Measurements from ENCODE around the gene APOC1.

DNA sequence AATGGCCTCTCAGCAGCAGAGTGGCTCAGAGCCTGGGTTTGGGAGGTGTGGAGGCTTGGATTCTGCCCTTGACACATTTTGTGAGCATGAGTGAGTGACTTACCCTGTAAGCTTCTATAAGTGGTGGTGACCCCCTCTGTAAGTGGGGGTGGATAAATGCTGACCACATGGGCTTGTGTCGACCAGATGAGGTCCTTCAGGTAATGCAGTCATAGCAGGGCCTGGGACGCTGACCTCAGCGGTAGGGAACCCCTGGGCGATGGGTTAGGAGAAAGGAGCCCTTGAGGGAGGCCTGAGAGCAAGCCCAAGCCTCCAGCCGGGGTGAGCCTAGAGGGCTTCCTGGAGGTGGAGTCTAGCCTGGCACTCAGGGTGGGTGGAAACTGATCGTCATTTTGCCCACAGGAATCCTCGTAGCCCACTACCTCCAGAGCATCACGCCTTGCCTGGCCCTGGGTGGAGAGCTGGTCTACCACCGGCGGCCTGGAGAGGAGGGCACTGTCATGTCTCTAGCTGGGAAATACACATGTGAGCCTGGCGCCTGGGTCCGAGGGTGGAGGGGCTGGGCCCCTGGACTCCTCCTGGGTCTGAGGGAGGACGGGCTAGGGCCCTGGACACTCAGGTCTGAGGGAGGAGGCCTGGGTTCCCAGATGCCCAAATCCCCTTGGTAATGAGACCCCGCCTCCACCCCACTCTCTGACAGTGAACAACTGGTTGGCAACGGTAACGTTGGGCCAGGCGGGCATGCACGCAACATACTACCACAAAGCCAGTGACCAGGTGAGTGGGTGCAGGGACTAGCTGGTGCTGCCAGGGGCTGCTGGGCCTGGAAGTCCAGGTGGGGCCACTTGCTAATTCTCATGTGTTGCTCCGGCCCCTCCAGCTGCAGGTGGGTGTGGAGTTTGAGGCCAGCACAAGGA is 13.8 kb upstream of the APOC1 start:
- TF ChIP-seq EZH2 (IDR thresholded peaks at IDR 0.05; ENCODE audit: borderline replicate concordance, low read length), result no peak
- TF ChIP-seq, protein P1, sequence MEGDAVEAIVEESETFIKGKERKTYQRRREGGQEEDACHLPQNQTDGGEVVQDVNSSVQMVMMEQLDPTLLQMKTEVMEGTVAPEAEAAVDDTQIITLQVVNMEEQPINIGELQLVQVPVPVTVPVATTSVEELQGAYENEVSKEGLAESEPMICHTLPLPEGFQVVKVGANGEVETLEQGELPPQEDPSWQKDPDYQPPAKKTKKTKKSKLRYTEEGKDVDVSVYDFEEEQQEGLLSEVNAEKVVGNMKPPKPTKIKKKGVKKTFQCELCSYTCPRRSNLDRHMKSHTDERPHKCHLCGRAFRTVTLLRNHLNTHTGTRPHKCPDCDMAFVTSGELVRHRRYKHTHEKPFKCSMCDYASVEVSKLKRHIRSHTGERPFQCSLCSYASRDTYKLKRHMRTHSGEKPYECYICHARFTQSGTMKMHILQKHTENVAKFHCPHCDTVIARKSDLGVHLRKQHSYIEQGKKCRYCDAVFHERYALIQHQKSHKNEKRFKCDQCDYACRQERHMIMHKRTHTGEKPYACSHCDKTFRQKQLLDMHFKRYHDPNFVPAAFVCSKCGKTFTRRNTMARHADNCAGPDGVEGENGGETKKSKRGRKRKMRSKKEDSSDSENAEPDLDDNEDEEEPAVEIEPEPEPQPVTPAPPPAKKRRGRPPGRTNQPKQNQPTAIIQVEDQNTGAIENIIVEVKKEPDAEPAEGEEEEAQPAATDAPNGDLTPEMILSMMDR (conservative IDR thresholded peaks at IDR 0.05 in 1 of 2, IDR thresholded peaks at IDR 0.05 in 1 of 2; ENCODE audit: extremely low read depth in 1 of 2, insufficient read depth in 1 of 2, low read depth in 1 of 2, low read length in 2 of 2), result no peak

Data from mammary epithelial cell (primary cell).